ENCODE results near the gene CTXND2.
"Not testable (repeated sequence)": the region's sequence is repeated elsewhere in the genome, so short reads cannot be mapped to it uniquely, and the experiment has no call there.

Gene CTXND2

DNA sequence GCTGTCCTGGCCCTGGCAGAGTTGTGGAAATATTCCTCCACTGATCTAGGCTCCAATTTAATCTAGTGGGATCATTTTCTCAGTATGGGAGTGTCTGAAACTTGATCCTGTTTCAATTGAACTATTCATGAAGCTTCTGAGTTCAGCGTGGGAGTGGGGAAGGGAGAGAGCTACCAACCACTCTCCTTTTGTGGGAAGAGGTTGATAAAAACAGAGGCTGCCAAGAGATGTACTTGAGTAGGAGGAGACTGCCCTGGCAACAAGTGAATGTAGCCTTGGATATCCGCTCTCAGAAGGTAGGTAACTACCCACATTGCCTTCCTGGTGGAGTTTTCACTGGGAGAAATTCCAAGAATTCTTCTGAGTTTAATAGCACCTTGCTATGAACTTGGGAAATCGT lies at the start of gene CTXND2:
Gene CTXND2 (plus strand): TSS at position 119 of the 400 bp plus-strand sequence. CDS start 25,179 bp downstream, outside the sequence.
- no peak for DNase-seq

DNA sequence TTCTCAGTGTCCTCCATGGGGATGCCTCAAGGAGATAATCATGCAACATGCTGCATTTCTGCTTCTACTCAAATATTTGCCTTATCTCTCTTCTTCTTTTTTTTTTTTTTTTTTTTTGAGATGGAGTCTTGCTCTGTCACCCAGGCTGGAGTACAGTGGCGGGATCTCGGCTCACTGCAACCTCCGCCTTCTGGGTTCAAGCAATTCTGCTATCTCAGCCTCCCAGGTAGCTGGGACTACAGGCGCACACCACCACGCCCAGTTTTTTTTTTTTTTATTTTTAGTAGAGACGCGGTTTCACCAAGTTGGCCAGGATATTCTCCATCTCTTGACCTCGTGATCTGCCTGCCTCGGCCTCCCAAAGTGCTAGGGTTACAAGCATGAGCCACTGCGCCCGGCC lies 46.1 kb upstream of the CTXND2 start:
- DNase-seq, result not testable (repeated sequence)

DNA sequence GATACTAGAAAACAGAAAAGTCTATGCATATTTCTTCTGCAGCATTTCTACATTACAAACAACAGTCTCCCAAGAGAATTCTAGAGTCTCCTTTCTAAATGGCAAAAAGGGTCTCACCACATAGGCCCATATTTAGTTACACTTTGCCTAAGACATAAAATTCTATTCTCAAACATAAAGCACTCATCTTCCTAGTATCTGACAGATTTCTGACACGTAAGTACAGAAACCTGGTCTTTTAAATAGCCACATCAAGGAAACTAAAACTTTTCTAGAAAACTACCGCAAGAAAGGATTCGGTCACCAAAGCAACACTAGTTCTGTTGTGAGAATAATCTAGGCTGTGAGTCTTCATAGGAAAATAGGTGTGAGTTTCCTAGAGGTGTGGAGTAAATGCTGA lies 45.3 kb upstream of the CTXND2 start:
- DNase-seq, result no peak

- no peak for DNase-seq
These were observed 44.6 kb upstream of the CTXND2 start for GRCh38 chr1:150842343-150842742.

DNA sequence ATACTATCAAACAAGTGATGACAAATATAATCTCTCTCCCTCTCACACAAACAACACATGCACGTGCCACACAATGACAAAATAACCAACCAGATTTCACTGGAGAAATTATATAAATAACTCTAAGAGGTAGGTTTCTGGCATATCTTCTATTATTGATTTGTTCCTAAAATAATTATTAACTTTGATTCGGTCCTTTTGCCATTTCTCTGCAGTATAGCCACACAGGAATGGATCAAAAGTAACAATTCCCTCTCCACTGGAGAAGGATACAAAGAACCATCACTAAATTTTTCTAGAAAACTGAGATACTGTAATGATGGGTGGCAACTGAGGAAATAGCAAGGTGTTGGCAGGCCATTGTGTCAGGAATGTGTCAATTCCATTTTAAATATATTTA lies 44.0 kb upstream of the CTXND2 start:
- DNase-seq, result no peak

- no peak for DNase-seq
These were observed 43.5 kb upstream of the CTXND2 start for GRCh38 chr1:150843474-150843873.

- DNase-seq, result no peak
These were observed 40.3 kb upstream of the CTXND2 start for GRCh38 chr1:150846473-150847146.

DNA sequence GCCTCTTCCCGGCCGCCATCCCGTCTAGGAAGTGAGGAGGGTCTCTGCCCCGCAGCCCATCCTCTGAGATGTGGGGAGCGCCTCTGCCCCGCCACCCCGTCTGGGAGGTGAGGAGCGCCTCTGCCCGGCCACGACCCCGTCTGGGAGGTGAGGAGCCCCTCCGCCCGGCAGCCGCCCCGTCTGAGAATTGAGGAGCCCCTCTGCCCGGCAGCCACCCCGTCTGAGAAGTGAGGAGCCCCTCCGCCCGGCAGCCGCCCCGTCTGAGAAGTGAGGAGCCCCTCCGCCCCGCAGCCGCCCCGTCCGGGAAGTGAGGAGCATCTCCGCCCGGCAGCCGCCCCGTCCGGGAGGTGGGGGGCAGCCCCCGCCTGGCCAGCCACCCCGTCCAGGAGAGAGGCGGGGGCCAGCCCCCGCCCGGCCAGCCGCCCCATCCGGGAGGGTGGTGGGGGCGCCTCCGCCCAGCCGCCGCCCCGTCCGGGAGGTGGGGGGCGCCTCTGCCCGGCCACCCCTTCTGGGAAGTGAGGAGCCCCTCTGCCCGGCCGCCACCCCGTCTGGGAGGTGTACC lies 36.1 kb upstream of the CTXND2 start:
- DNase-seq, result not testable (repeated sequence)

GRCh38 chr1:150852734-150853133 lies 34.2 kb upstream of the CTXND2 start:
- DNase-seq, result not testable (repeated sequence)

DNA sequence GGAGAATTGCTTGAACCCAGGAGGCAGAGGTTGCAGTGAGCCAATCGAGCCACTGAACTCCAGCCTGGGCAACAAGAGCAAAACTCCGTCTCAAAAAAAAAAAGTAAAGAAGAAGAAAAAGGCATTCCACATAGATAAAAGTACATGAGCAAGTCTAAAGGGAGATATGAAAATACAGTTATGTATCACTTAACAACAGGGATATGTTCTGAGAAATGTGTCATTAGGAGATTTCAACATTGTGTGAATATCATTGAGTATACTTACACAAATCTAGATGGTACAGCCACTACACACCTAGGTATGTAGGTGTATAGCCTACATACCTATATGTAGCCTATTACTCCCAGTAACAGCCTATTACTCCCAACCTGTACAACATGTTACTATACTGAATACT lies 23.2 kb upstream of the CTXND2 start:
- no peak for DNase-seq

GRCh38 chr1:150864200-150864599 lies 22.7 kb upstream of the CTXND2 start:
- not testable (repeated sequence) for DNase-seq

DNA sequence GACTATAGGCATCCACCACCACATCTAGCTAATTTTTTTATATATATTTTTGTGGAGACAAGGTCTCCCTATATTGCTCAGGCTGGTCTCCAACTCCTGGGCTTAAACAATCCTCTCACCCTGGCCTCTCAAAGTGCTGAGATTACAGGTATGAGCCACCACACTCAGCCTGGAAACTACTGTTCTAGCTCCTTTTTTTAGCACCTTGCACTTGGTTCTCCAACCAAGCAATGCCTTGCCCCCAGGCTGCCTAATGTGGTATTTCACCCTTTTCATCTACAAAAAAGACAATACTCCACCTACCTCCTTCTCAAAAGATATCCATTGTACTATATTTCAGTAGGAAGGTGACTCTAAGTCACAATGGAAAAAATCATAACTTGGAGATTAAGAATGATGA lies 17.3 kb upstream of the CTXND2 start:
- no peak for DNase-seq

GRCh38 chr1:150872572-150872971 lies 14.4 kb upstream of the CTXND2 start:
- DNase-seq, result no peak

GRCh38 chr1:150873521-150873920 lies 13.4 kb upstream of the CTXND2 start:
- DNase-seq, result no peak

GRCh38 chr1:150874455-150875196 lies 12.3 kb upstream of the CTXND2 start:
- no peak for DNase-seq

DNA sequence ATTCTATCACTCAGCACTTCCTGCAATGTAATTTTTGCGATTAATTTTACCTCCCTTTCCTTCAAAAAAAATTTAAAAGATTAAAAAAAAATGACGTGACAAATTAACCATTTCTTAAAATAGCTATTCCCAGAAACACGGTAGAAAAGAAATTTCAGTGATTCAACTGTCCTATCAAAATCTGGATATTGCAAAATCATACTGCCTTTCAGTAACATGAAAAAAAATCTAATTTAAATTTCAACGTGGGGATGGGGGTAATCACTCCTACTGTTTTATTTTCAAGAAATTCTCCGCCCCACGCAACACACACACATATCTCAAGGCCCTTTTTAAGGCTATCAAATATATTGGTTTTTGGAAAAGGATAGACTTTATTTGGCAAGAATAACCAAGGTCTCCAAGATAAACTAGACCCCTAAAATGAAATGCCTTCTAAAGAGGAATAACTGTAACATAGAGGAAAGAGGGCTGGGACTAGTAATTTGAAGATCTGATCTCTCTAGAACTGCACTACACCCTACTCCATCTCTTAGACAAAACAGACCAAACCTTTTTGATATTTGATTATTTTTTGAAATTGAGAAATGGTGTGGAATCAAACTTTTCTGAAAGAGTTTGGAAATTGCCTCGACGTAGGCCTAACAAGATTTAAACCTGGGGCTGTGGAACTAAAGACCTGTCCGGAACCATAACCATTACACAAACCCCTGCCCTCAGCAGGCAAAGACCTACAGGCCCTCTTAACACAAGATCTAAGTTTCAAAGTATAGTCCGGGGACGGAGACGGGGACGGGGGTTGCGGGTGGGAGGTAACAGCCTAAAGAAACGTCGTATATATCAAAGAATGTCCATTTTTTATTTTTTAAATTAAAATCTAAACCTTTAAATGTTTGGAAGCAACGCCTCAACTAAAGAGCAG lies 11.5 kb upstream of the CTXND2 start:
- no peak for DNase-seq

GRCh38 chr1:150876119-150876454 lies 10.8 kb upstream of the CTXND2 start:
- DNase-seq, result no peak

- DNase-seq, result not testable (repeated sequence)
These were observed 8.0 kb upstream of the CTXND2 start for GRCh38 chr1:150878931-150879330.

GRCh38 chr1:150881331-150882070 lies 5.4 kb upstream of the CTXND2 start:
- no peak for DNase-seq

DNA sequence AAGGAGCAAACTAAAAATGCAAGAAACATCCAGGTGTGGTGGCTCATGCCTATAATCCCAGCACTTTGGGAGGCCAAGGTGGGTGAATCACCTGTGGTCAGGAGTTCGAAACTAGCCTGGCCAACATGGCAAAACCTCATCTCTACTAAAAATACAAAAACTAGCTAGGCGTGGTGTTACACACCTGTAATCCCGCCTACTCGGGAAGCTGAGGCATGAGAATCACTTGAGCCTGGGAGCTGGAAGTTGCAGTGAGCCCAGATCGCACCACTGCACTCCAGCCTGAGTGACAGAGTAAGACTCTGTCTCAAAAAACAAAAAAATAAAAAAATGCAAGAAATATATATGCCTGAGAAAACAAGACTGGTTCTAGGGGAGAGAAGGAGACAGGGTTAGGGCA lies 3.8 kb upstream of the CTXND2 start:
- DNase-seq, result not testable (repeated sequence)

GRCh38 chr1:150888727-150889126 lies 1.8 kb downstream of the CTXND2 start:
- DNase-seq, result no peak

DNA sequence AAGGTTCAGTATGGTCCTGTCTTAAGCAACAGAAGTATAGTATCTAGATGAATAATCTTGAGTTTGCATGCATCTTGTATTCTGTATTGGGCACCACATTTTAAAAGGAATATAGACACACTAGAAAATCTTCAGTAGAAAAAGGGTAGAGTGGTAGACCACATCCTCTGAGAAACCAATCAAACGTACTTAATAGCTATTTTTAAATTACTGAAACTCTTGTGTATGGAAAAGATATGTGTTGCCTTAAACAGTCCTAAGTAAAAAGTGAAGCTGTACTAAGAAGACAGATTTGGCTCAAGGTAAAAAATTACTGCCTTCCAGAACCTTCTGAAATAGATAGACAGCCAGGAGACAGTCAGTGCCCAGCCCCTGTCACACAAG lies 3.1 kb downstream of the CTXND2 start:
- no peak for DNase-seq

Measured in activated naive CD4-positive, alpha-beta T cell treated with anti-CD3 and anti-CD28 coated beads, Interleukin-2, amount 50 U/mL, for 16 hours (primary cell).